Endothelial cell of hepatic sinusoid (primary cell): Measurements from ENCODE around the gene ZNF740.
"Not testable (repeated sequence)": the region's sequence is repeated elsewhere in the genome, so short reads cannot be mapped to it uniquely, and the experiment has no call there.

ENCODE experiments used
- in situ Hi-C: cut with HindIII; loops from 2 replicates; pipeline ENCODE4 v1.10.0; 2017; ENCODE audit warnings: low sequenced_read_pairs

Gene ZNF740, protein sequence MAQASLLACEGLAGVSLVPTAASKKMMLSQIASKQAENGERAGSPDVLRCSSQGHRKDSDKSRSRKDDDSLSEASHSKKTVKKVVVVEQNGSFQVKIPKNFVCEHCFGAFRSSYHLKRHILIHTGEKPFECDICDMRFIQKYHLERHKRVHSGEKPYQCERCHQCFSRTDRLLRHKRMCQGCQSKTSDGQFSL

DNA sequence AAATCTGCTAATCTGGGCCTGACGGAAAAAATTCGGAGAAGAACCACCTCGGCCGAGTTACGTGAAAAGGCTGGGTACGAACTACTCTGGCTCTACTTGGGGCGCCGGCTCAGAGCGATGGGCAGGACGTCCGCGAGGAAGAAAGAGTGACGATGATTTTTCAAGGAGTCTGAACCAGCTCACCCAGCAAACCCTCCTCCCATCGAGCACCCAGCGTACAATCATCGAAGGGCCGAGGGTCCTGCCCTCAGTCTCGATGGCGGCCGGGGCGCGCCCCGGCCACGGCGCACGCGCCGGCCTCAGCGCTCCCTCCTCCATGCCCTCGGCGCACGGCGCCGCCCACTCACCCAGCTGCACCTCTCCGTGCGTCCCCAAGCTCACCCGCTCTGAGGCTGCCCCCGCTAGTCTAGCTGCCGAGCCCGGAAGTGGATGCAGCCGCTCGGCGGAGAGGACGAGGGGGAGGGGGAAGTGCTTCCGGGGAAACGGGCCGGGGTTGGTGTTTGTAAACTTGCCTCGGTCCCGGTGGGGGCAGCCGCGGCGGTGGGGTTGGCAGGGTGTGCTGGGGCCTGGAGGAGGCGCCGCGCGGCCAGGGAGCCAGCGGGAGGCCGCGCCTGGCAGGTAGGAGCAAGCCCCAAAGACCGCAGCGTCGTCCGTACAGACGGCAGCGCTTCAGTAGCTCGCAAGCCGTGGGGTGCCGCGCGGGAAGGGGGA, at the start of gene ZNF740, which contains the start of gene CSAD:
ZNF740 (plus strand) TSS at position 503 of the 711 bp plus-strand sequence. CDS start 1,262 bp downstream, outside the sequence.
CSAD (minus strand) TSS at position 706 of the 711 bp plus-strand sequence. CDS start 7,455 bp downstream, outside the sequence.
- in situ Hi-C loops: loop anchor here (10.0 kb wide), 1 partner anchor 46 kb away; no protein-coding TSS in a partner anchor

DNA sequence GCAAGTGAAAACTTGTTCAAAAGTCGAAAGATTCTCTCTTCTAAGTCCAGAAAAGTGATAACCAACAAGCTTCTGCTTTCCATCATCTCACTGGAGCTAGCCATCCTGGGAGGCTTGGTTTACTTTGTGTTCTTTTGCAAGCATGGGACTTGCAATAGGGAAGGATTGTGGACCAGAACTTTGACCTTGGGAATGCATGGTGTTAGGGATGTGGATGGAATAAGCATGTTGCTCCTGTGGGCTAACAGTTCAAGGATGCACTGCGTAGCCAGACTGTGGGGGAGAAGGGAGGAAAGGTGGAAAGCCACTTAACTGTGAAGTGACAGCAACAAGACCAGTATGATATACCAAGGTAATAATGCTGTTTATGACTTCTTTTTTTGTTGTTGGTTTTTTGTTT, 48.7 kb upstream of the ZNF740 start:
- in situ Hi-C loops: loop anchor here (10.0 kb wide), 1 partner anchor 53 kb away; the partner anchor contains the start of genes CSAD and ZNF740

DNA sequence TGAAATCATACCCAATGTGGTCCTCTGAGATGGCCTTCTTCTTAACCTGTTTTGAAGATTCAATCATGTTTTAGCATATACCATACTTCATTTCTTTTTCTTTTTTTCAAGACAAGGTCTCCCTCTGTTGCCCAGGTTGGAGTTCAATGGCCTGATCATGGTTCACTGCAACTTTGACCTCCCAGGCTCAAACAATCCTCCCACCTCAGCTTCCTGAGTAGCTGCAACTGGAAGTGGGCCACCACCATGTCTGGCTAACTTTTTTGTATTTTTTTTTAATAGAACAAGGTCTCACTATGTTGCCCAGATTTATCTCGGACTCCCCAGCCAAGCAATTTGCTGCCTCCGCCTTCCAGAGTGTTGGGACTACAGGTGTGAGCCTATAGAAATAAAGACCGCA, 46.8 kb upstream of the ZNF740 start:
- in situ Hi-C loops: loop anchor here (10.0 kb wide), 1 partner anchor 51 kb away; the partner anchor contains the start of genes CSAD and ZNF740

DNA sequence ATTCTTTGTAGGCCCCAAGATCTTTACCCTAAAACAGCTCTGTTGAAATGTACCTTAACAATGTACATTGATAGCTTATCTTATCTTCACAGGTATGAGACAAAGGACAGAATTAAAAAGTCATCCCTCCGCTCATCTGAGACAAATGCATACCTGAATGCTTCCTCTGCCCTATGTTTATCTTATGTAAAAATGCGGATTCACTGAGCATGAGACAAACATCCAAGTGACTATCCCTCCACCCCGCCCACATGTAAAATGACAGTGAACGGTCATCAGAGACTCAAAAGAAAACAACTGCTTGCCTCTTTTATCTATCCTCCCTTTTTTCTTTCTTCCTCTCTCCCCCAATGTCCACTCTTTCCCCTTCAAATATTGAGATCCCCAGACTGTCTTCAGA, 37.2 kb upstream of the ZNF740 start:
- in situ Hi-C loops: no loop called here

DNA sequence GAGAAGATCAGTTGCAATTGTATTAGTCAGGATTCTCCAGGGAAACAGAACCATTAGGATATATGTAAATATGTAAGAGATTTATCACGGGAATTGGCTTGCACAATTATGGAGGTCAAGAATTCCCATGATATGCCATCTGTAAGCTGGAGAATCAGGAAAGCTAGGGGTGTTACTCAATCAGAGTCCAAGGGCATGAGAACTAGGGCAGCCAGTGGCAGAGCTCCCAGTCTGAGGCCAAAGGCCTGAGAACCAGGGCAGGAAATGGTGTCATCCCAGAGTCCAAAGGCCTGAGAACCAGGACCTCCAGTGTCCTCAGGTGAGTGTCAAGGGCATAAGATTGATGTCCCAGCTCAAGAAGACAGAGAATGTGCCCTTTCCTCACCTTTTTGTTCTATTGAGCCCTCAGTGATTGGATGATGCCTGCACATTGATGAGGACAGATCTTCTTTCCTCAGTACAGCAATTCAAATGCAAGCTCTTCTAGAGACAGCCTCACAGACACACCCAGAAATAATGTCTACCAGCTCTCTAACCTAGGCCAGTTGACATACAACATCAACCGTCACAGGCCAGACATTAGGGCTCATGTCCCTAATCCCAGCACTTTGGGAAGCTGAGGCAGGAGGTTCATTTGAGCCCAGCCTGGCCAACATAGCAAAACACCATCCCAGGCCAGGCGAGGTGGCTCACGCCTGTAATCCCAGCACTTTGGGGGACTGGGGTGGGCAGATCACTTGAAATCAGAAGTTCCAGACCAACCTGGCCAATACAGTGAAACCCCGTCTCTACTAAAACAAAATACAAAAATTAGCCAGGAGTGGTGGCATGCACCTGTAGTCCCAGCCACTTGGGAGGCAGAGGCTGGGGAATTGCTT, 34.9 kb upstream of the ZNF740 start:
- in situ Hi-C loops: no loop called here

DNA sequence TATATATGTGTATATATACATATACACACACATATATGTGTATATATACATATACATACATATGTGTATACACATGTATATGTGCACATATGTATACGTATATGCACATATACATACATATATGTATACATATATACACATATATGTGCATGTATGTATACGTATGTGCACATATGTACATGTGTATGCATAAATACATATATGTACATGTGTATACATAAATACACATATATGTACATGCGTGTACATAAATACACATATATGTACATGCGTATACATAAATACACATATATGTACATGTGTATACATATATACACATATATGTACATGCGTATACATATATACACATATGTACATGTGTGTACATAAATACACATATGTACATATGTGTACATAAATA, 33.3 kb upstream of the ZNF740 start:
- in situ Hi-C loops: no loop called here

DNA sequence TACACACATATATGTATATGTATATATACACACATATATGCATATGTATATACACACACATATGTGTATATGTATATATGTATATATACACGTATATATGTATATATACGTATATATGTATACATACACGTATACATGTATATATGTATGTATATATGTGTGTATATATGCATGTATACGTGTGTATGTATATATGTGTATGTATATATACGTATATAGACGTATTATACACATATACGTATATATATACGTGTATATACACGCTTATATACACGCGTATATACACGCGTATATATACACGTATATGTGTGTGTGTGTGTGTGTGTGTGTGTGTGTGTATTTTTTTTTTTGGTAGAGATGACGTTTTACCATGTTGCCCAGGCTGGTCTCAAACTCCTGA, 32.9 kb upstream of the ZNF740 start:
- in situ Hi-C loops: no loop called here

DNA sequence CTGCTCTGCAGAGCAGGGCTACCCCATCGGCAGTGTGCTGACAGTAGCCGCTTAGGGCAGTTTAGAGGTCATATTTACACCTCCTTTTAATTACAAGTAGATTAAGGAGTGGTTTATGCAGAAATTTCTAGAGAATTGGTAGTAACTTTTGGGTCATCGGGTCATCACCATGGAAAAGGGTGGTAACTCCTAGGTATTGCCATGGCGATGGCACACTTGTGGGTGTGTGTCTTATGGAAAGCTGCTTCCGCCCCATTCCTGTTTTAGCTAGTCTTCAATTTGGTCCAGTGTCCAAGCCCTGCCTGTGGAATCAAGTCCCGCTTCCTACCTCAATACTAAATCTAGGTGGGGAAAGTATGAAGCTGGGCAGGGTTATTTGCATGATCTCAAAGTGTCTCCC, 29.5 kb upstream of the ZNF740 start:
- in situ Hi-C loops: no loop called here

DNA sequence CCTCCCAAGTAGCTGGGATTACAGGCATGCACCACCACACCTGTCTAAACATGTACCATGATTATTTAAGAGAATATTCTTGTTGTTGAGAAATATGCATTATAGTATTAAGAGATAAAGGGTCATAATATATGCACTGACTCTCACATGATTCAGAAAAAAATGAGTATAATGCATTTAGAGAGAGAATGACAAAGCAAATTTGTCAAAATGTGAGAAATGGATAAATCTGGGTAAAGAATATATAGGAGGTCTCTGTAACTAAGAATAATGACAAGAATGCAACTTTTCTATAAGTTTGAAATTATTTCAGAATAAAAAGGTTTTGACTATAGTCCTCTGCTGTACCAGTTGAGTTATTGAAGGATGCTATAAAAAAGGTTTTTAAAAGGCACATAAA, 28.1 kb upstream of the ZNF740 start:
- in situ Hi-C loops: no loop called here

DNA sequence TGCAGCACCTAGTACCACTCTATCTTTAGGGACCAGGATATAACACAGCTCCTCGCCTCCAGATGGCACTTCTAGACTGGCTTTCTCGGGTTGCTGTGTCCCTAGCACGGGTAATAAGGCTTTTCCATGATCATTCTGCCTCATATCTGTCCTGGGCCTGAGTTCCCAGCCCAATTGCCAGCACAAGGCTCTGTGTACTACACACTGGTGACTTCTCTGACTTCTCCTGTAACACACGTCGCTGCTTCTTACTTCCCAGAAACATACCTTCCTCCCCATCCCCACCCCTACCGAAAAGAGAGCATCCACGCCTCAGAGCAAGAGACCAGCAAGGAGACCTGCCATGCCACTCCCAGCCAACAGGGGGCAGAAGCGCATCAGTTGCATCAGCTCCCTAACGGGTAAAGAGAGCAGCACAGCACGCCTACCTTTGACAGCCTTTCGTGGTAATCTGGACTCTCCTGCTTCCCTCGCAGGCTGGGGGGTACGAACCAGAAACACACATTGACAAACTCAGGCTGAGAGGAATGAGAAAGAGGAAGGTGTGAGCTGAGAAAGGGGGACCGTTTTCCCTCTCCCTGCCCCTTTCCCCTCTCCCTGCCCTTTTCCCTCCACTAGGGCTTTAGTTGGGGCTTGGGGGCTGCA, 21.2 kb upstream of the ZNF740 start:
- in situ Hi-C loops: loop anchor here (5.0 kb wide), 1 partner anchor 33 kb away; no protein-coding TSS in a partner anchor

DNA sequence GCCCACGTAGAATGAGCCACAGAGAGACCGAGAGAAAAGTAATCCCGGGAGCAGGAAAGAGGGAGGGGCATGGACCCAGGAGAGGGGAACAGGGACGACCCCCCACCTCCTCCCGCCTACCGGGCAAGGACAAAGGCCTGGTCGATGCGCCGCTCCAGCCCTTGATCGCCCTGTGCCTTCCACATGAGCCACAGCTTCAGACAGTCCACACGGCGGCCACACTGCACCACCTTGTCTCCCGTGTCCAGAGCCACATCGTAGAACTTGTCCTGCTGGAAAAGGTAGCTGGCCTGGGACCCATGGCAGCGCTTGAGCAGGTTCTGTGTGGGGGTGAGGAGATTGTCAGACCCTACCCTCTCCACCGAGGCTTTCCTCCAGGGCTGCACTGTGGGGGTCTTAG, 20.5 kb upstream of the ZNF740 start:
- in situ Hi-C loops: loop anchor here (5.0 kb wide), 1 partner anchor 32 kb away; no protein-coding TSS in a partner anchor

DNA sequence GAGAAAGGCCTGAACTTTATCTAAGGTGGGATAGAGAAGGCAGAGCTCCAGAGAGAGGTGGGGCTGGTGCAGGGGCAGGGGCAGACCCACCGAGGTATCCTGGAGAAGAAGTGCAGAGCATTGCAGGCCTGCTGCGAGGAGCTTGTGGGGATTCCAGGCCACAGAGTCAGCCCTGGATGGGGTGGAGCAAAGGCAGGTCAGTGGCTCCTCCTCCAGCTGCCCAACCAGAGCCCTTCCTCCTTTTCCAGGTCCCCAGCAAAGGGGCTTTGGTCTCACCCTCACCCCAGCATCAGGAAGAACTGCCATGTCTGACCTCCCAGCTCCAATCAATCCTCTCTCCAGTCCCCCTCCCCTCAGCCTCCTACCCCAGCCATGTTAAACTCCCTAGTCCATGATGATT, 19.8 kb upstream of the ZNF740 start:
- in situ Hi-C loops: no loop called here

DNA sequence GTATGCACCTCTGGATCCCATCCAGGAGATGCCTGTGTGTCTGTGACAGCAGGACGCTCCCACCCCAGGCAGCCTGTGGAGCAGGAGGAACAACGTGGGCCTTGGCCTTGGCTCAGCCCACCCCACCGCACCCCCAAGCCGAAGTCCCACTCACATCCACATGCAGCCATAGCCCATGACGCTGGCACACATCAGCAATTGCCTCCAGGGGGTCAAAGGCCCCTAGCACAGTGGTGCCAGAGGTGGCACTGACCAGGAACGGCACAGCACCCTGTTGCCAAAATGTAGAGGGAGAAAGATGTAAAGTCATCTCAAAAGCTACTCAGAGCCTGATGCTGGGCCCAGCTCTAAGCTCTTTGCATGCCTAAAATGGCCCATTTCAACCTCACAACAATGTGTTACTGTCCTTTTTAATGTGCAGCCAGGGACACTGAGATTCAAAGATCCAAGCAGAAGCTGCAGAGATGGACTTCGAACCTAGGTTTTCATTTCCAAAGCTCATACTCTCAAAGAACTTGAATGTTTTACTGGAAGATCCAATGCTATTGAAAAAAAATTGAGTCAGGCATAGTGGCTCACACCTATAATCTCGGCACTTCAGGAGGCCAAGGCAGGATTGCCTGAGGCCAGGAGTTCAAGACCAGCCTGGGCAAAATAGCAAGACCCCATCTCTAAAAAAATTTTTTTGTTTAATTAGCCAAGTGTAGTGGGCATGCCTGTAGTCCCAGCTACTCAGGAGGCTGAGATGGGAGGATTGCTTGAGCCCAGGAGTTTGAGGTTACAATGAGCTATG, 19.2 kb upstream of the ZNF740 start:
- in situ Hi-C loops: no loop called here

DNA sequence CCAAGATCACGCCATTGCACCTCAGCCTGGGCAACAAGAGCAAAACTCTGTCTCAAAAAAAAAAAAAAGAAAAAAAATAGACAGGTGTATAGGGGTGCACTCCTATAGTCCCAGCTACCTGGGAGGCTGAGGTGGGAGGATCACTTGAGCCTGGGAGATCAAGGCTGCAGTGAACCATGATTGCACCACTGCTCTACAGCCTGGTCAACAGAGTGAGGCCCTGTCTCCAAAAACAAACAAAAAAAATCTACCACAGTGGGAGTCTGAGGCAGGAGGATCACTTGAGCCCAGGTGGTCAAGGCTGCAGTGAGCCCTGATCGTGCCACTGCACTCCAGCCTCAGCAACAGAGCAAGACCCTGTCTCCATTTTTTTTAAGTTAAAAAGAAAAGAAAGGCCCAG, 17.5 kb upstream of the ZNF740 start:
- in situ Hi-C loops: not testable (repeated sequence)

DNA sequence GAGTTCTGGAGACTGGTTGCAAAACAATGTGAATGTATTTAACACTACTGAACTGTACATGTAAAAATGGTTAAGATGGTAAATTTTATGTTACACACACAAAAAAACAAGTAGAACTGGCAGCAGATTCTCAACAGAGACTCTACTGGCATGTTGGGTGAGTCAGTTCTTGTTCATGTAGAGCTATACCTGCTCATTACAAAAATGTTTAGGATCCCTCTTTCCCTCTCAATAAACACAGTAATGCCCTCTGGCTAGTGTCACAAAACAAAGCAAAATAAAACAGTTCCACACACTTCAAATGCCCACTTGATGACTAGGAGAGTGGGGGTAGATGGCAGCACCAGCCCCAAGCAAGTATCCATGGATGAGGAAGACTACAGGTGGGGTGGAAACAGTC, 13.7 kb upstream of the ZNF740 start:
- in situ Hi-C loops: no loop called here

DNA sequence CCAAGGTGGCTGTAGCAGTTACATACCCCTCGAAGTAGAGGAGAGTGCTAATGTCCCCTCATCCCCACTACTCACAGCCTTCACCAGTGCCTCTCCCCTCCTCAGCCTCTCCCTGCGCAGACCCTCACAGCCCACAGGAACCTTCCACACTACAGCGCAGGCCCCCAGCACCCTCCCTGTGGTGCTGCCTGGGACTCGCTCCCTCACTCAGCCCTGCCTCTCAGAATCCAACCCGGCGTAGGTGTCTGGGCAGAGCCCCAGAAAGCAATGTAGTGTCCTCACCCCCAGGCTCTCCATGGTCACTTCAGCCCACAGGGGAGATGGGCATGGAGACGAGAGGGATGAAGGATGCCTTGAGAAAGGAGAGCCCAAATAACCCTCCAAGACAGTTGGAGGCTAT, 10.9 kb upstream of the ZNF740 start:
- in situ Hi-C loops: loop anchor here (5.0 kb wide), 1 partner anchor 92 kb away; the partner anchor contains the start of gene SPRYD3

DNA sequence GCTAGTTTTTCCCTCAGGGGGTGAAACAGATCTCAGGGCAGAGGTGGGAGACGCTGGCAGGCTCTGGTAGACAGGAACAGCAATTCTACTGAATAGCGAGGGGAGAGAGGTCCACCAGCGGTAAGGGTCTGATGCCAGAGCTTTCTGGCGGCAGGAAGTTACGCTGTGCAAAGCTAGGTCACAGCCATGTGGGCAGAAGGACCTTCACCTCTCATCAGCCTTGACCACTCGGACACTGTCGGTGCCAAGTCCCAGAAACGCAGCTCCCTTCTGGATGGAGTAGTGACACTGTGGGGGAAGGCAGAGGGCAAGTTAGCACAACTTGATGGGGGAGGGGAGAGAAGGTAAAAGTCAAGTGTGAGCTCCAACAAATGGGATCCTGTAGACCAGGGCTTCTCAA, 10.3 kb upstream of the ZNF740 start:
- in situ Hi-C loops: loop anchor here (5.0 kb wide), 1 partner anchor 93 kb away; the partner anchor contains the start of gene SPRYD3

DNA sequence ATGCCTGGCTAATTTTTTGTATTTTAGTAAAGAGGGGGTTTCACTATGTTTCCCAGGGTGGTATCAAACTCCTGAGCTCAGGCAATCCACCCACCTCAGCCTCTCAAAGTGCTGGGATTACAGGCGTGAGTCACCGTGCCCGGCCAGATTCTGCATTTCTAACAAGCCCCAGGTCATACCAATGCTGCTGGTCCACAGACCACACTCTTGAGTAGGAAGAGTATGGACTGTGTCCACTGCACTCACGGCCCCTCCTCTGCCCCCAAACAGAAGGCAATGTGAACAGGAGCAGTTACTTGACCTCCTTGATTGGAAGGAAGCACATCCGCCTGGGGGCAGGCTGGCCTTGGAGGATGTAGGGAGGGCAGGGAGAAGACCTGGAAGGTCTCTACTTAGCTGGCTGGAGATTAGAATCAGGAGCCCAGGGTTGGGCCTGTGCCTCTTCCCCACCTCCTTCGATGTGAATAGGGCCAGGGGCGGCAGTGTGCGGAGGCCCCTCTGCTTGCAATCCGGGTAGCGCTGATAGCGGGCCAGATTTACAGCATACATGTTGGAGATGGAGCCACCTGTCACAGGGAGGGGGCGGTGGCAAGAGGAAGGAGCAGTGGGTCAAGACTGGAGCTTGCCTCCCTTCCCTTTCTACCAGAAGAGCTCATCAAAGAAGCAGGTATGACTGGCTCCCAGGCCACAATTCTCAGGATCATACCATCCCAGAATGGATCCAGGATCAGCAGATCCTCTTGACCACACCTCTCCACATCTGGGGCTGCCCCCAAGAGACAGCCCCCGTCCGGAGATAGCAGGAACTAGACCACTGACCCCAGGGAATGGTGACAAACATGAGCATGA, 9.4 kb upstream of the ZNF740 start:
- in situ Hi-C loops: loop anchor here (5.0 kb wide), 1 partner anchor 94 kb away; the partner anchor contains the start of gene SPRYD3
